ENCODE measurements around the gene CEP57.

Gene CEP57

DNA sequence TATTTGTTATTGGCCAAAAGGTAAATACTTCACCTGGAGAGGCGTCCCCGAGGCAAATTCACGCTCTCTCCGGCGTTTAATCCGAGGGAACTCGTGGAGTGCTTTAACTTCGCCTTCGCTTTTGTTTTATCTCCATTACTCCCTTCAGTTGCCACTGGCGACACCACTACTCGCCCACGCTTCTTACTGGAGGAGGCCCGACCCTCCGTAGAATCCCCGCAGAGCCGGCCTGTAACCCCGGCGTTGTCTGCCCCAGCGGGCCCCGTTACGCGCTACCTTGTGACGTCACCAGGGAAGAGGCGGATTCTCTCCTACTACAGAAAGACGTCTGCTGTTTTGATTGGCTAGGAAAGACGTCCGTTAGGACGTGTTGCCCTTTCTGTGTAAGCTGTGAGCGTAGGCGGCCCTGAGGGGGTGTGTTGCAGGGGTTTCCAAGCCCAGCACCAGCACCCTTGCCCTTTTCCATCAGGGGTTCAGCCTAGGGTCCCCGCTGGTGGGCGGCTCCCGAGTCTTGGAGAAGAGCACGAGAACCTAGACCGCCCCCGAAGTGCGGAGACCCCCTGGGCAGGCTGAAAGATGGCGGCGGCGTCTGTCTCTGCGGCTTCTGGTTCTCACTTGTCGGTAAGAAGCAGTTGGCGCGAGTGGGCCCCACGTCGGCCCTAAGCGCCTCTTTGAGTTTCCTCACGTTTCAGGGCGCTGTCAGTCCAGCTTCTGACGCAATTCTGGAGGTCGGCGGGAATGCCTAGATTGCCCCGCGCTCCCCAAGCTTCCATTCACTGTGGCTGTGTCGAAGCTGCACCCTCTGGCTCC lies at the start of gene CEP57:
TSS of gene CEP57 (plus strand) at position 376 of the 810 bp plus-strand sequence. CDS start at position 577, 201 bp downstream.
- peak; percentile 91 for DNase-seq

DNA sequence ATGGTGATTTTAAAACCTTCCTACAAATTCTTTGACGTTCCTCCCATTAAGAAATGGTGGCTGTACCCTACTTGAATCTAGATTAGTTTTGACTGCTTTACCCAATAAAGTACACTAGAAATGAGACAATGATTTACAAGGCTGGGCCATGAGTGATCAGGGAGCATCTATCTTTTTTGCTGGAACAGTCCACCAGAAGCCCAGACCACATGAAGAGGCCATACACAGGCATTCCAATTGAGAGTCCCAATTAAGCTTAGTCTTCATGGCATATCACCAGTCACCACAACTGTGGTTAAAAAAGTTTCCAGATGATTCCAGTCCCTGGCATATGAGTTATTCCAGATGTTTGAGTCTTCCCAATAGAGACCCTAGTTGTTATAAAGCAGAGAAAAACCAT lies 40.2 kb upstream of the CEP57 start:
- DNase-seq = no peak

DNA sequence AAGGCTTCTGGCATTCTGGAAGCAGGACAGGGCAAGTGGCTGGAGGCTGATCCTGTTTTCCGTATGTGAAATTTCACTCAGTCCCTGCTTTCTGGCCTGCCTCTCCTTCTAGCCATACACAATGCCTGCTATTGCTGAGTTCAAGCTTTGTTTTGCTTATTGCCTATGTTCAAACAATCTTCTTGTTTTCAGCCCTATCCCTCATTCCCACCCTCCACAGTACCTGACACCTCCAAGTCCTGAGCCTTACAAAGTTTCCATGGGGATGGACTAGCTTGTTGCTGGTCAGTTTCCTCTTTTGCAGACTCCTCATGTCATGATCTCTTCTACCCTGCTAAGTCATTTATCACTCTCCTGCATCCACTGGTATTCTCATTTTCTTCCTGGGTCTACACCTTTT lies 38.8 kb upstream of the CEP57 start:
- DNase-seq = no peak

DNA sequence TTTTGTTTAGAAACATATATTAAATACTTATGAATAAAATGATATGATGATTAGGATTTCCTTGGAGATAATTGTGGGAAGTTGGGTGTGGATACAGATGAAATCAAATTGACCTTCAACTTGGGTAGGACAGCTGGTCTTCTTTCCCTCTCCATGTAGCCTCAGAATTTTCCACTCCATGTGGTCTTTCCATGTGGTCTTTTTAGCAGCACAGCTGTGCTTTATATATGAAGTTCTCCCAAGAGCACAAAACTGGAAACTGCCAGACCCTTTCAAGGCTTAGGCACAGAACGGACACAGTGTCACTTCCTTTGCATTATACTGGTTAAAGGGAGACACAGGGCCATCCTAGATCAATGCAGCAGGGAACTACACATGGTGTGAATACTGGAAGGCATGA lies 29.4 kb upstream of the CEP57 start:
- DNase-seq = no peak

DNA sequence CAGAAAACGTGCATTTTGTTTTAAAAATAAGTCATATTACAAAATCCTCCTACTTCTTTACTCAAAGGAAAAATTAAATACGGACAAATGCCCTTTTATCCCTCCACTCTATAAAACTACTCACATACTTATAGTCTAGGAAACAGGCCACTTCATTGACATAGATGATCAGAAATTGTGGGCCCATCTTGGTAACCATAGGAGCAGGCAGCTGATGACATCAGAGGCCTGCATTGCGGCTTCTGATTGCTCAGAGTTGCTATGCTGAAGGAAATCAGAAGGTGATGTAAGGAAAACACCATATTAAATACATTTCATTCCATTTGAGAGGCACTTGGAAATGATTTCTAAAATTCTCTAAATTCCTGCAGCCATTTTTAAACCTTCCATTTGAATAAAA lies 27.8 kb upstream of the CEP57 start:
- no peak for DNase-seq

DNA sequence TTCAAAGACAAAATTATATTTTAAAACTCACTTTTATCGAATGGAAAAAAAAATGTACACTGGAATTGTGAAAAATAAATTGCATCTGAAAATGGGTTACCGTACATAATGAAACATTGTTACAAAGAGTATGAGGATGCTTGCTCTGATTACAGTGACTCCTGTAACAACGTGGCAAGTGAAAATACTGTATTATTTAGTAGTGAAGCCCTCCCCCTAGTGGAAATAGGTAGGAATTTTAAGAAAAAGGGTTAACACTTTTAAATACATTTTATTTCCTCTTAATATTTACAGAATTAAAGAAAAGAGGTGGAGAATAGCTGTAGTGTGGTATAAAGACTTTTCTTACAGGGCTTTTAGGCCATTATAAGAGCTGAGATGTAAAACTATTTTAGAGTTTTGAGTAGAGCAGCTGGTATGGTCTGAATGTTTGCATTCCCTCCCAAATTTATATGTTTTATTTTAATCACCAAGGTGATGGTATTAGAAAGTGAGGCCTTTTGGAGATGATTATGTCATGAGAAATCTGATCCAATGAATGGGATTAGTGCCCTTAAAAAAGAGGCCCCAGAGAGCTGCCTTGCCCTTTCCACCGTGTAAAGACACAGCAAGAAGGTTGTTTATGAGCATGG lies 25.9 kb upstream of the CEP57 start:
- no peak for DNase-seq

DNA sequence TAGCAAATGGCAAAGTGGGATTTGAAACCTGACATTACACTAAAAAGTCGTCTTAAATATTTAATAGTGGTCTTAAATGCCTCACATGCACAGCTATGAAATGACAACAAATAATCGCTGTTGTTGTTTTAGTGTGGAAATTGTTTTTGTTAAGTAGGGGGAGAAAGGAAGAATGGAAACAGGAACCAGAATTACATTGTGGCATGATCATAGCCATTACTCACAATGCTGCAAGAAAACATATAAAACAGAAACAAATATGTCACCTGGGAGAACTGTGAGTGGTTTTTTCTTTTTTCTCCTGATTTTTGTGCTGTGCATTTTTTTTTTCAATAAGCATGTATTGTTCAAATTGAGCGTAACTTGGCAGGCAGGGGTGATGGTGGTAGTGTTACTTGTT lies 23.6 kb upstream of the CEP57 start:
- DNase-seq = no peak

DNA sequence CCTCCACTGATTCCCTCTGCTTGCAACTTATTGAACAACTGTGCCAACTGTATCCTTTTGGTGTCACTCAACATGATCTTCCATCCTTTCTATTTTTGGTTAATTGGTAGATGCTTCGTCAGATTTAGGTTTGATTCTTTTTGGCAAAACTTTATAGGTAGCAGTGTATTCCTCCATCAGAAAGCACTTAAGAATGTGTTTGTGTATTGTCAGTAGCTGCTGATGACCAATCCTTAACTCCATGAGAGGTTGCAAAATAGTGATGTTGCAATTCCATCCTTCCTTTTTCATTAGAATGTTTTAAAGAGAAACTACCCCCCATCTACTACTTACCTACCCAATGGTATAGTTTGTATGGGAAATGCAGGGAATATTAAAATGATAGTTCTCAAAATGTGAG lies 22.8 kb upstream of the CEP57 start:
- DNase-seq = no peak

DNA sequence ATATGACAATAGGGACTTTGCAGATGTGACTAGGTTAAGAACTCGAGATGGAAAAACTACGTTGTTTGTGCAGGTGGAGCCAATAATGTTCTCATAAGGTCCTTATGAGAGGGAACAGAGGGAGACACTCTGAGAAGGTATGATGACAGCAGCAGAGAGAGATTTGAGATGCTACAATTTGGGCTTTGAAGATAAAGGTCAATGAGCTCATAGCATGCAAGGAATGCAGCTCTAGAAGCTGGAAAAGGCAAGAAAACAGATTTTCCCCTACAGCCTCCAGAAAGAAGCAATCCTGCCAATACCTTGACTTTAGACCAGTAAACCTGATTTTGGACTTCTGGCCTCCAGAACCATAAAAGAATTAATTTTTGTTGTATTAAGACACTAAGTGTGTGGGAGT lies 21.8 kb upstream of the CEP57 start:
- DNase-seq = no peak

DNA sequence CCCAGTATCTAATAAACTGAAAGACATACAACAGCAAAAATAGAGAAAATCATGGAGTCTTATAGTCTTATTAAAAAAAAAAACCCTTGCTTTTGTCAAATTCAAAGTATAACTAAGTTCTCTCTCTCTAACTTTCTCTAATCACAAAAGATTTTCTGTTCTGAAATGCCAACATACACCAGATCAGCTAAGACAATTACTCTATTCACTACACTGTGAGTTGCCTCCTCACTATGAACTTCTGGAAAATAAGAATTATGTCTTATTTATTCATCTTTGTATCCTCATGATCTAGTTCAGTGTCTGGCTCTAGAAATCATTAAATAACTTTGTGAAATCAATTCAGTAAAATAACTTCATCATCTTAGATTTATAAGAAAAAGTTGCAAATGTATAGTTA lies 13.4 kb upstream of the CEP57 start:
- no peak for DNase-seq

DNA sequence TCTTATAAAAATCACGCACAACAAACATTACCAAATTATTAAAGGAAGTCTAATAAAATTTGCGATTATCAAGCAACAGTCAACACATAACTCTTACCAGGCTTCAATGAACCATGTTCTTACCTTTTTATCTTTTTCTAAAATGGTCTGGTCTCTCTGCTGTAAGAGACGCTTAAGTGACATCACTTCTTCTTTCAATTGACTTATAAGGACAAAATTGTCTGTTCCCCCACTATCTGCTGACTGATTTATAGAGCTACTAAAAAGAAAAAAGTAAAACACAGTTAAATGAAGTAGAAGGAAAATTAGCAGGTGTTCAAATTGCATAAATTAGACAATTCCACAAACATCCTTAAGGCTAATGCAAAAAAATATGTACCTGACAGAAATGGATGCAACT lies 11.6 kb upstream of the CEP57 start:
- DNase-seq = no peak

DNA sequence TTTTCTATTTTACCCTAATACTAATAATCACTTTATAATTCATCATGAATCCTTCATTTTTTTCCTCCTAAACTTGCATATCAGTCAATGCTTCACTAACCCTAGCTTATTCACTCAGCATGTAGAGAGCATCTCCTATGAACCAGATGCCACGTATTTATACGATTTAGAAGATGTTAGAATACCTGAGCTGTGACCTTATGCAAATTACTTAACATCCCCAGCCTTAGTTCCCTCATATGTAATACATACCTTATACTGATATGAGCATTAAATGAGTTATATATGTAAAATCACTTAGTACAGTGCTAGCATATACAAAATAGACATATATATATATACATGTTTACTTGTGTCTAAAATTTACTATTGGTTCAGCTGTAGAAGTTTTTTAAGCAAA lies 9.8 kb upstream of the CEP57 start:
- DNase-seq = no peak

DNA sequence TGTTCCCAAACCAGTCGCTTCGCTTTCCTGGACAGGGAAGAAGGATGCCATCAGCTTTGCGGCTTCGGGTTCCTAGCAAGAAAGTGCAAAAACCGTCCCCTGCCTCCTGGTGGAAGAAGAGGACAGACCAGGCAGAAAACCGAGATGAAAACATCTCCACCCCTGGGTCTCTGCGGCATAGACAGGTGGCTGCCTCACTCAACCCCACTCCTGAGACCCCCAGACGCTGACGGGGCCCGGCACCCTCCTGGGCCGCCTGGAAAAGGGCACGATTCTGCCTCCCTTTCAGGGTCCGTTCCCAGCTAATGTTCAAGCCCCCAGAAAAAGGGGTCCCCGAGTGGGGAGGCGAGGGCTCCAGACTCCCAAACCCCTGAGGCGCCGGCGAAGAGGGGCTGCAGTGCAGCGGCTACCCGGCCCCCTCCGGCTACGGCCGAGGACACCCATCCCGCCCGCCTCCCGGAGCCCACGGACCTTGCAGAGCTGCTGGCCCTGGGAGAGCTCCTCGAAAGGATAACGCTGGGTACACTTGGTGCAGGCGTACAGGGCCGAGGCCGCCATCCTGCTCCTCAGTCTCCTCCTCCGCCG lies 1.3 kb upstream of the CEP57 start:
- DNase-seq = peak; percentile 23

DNA sequence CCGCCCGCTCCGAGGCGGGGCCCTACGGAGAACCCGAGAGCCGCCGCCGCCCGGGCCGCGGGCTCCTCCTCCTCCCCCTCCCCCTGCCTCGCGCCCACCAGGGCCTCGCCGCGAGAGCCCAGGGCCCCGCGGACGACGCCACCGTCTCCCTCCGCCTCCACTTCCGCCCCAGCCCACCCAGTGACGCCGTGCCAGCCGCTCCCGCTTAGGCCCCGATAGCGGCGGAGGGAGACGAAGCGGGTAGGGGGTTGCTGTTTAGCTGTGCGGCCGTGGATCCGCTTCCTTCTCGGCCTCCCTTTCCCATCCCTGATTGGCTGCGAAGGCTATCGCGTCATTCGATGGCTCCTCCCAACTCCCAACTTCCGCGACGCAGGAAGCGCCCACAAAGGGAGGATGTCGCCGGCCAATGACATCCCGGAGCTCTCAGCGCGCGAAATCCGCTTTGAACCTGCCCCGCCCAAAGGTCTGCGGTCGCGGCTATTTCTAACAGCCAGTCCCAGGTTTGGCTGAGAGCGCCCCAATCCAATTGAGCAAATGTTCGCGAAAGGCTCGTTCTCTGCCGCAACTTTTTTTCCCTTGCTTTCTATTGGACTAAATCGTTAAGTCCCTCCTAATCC lies 684 bp upstream of the CEP57 start, which contains the start of gene FAM76B:
TSS of gene FAM76B (minus strand) at position 277 of the 617 bp plus-strand sequence. CDS start 304 bp downstream, outside the sequence.
- peak; percentile 91 for DNase-seq

DNA sequence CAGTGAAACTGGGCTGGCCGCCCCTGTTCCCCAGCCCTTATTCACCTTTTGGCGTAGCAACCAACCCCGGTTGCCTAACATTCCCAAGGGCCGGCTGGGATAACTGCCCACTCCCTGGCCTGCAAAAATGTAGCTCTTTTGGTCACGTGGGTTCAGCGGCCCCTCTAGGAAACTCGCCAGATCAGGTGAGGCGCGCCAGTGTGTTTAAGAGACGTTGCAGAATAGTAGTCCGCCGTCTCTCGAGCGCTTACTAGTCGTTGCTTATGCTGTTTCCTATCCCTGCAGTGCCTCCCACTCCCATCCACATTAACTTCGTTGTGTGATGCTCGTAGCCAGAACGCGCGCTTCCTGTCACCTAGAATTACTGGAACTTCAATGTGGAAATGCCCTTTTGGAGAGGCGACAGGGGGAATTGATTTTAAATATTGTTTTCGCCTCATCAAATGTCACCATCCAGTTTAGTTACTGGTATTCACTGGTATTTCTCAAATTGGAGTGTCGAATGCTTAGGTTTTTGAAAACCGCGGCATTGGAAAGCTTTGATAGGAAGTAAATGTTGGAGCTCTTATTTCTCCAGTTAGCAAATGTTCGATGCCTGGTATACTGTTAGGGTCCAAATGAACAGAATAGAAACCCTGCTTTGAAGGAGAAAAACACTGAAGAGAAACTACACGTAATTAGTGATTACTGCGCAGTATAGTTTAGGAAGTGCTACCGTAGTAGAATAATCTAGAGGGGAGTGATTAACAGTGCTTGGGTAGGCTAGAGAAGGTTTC lies 823 bp downstream of the CEP57 start:
- peak; percentile 49 for DNase-seq

DNA sequence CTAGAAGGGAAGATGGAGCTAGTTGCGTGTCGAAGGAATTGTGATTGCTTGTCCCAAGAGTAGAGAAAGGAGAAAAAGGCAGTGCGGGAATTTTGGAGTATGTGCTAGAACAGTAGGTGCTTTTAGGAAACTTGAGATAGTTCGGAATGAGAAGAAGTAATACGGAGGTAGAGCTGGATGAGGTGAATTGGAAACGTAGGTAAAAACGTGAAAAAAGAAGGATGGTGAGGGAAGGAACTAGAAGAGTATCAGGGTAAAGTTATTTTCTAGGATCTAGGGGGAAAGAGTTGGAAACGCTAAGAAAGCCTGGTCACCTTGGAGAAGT lies 1.4 kb downstream of the CEP57 start:
- DNase-seq = no peak

DNA sequence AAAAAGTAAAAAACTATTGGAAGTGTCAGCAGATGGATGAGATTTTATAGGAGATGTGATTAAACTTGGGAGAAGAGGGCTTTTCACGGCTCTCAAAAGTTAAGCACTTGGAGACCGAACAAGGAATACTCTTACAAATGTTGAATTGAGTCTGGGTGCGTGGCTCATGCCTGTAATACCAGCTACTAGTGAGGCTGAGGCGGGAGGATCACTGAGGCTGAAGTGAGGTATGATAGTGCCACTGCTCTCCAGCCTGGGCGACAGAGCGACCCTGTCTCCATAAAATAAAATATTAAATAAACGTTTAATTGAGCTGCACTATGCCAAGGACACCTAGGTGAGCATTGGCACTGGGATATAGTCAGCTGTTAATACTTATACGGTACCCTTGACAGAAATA lies 1.9 kb downstream of the CEP57 start:
- DNase-seq = no peak

DNA sequence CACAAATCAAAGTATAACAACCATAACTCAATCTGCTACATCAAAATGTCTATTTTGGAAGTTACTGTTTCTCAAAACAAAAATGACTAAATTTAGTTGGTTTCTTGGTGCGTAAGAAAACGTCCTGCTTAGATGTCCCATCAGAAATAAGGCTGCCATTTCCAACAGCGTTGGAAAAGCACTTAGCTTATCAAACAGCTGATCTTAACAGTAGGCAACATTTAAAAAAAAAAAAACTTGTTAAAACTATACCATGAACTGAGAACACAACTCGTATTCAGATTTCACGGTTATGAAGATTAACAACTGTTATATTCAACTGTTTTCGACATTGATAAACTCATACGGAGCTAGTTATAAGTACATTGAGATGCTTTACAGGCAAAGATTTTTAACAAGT lies 2.4 kb downstream of the CEP57 start:
- DNase-seq = no peak

DNA sequence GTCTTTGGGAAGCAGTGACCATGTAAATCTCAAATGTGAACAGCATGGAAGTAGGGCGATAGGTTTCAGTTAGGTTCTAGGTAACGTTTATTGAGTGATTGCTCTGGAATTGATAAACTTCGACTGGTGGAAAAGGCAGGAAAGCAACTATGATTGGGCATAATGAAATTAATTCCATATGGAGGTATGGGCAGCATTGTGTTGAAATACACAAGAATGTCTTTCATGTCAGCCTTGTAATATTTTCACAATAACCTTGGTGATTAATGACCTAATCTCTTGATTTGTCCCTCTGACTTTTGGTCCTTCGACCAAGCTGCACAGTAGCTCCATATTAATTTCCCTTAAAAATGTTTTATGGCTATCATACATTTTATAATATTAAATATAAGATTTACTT lies 2.8 kb downstream of the CEP57 start:
- no peak for DNase-seq

DNA sequence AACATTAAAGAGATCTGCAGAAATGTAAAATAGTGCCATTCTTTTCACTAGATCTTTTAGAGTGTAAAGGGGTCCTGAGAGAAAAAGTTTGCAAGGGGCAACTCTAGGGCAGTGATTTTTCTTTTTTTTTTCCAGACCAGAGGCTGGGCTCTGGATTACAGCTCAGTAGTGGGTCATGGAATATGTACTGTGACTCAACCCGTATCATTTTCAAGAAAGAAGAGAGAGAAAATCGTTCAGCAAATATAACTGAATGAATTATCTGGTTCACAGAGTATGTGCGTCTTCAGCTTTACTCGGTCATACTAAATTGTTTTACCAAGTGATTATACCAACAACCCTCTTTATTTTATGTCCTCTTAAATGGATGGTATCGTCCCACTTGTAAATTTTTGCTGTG lies 3.8 kb downstream of the CEP57 start:
- DNase-seq = no peak

DNA sequence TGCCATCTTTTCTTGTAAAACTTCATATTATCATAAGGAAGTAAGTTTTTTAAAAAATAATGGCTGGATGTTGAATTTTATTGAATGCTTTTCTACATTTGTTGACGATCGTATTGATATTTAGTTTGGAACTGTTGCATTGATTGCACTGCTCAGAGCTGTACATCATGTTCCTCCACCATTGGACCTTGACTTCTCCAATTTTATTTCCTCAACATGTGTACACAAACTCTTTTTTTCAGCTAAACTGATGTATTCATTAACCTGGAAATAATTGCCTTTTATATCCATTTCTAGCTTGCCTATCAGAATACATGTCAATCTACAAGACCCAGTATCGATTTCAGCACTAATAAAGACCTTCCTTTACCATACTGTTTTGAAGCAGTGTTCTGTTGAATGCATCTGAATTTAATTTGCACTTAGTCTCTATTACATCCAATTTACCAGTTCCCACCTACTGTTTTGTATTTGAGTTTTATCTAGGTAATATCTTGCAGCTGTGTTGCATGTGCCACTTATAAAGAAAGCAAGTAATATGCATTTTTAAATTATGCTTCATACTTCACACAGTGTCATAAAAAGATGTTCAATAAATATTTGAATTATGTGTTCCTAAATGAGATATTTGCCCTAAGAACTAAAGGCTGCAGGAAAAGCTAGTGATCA lies 5.5 kb downstream of the CEP57 start:
- DNase-seq = no peak

DNA sequence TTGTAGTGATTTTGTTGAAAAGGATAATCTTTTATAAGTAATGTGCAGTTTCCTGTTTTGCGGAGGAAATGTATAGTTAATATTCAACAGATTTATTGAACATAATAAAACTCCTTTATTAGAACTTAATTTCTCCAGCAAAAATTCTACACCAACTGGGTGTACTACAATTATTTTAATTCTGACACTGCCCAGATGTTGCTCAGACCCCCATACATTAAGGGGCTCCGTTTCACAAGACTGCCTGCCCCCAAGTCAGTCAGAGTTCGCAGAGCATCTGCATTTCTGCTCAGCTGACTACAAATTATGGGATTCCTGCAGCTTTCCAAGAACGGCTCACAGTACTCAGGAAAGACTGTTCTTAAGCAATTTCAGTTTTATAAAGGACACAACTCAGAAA lies 6.2 kb downstream of the CEP57 start:
- DNase-seq = no peak

DNA sequence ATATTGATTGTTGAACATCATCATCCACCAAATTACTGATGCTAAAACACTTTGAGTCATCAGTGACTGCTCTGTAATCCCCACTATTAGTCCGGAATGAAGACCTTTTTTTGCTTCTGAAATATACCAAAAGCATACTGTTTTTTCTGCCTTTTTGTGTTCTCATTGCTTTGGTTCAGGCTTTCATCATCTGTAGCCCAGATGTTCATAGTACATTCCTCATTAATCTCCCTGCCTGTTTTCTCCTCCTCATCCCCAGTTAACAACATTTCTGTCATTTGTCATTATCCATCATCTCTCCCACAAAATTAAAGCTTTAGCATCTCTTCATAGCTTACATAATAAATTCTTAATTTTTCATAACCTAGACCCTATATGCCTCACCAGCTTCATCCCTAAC lies 9.2 kb downstream of the CEP57 start:
- no peak for DNase-seq
